Left lobe of liver (tissue), 2 donors: ENCODE measurements around the gene GRIFIN. TPM values are rescaled to one million over a fixed set of nuclear protein-coding genes. Genes with fewer than 3 reads are reported as not detected.
"Not testable (repeated sequence)": the region's sequence is repeated elsewhere in the genome, so short reads cannot be mapped to it uniquely, and the experiment has no call there.

ENCODE experiments used
- ATAC-seq: fragments of 200-7000 bp; cut with Tn5 transposase; one replicate; pipeline ENCODE4 v1.9.1; 2020; ENCODE audit warnings: mild to moderate bottlenecking, moderate library complexity
- DNase-seq: peaks from one replicate; pipeline ENCODE4 v3.0.0-alpha.2; 2020; ENCODE audit warnings: low spot score
- total RNA-seq: library from RNA; stranded (reverse); gene quantifications from one replicate; pipeline ENCODE4 v1.2.1, GENCODE V29; 2021
- donor health status: DM: no; HTN: no; CAD: no; lungs with moderate emphysema.
- donor health status: DM: no; HTN: yes; CAD: no.

GRIFIN gene
- total RNA-seq, 1 donor from 2014 or later = not detected

DNA sequence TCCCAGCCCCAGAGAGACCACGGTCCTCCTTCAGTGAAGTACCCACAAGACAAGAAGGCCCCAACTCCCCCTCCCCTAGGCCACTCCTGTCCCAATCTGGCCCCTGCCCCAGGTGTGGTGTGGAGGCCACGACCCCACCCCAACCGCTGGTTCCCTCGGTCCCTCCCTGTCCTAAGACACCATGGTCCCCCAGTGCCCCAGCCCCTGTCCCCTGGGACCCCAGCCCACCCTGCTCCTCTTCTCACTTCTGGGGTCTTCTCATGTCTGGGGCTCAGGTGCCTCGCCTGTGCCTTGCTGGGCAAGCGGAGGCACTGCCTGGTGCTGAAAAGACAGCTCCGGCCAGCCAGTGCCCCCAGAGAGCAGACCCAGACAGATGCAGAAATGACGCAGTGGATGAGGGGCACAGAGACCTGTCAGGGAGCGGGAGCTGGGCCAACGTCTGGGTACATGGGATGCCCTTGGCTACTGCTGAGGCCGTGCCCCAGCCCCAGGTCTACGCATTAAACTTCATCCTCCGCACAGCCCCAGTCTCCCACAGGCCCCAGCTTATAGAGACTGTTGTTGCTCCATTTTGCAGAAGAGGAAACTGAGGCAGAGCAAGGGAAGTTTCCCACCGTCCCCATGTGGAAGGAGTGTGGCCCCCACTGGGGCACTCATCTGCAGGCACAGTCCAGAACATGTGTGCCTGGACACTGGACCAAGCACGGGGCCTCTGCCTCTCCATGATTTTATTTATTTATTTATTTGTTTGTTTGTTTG is 14.8 kb downstream of the GRIFIN start:
- DNase-seq (no peak), ATAC-seq (peak; percentile 13)

DNA sequence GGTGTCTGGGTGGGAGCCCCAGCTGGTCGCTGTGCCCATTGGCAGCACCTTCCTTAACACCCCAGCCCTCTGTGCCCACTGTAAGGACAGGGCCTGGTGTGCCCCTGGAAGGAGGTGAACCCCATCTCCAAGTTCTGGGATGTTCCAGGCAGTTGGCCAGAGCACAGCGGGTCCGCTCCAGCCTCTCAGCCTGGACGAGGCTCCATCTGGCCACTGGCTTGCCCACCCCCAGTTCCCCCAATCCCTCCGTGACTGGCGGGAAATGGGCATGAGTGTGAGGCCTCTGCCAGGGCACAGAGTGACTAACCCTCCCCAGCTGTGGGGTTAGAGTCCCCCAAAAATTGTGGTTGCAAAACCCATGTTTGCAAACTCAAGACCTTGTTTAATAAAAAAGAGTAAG is 15.6 kb downstream of the GRIFIN start:
- ATAC-seq = no peak
- no peak for DNase-seq

DNA sequence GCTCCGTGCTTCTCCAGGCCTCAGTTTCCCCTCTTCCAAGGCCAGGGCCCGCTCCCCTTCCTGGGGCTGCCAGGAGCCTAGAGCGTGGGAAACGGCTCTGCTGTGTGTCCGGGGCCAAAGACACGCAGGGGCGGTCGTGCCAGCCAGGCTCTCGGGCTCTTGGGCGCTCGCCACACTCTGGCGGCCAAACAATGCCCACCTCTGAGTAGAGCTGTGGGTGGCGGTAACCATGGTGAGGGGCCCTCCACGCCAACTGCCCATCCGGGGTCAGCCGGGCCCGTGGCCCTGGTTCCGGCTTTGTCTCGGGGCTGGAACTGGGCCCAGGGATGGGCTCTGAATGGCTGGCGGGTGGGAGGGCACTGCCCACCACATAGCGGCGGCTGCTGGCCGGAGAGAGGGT is 16.0 kb downstream of the GRIFIN start:
- DNase-seq (no peak), ATAC-seq (no peak)

DNA sequence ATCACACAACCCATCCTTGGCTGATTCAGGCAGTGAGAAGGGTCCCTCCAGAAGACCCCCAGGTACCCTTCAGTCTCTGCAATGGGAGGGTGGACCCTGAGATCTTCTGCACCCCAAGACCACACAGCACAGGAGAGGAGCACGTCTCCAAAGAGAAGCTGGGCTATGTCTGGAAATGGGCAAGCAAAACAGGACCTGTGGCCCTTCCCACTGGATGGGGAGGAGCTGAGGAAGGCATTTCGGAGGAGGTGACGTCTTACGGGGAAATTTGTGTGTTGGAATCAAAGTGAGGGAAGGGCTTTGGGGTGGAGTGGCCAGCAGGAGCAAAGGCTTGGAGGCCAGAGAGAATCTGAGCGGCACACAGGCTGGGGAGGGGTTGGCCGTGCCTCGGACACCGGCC is 16.5 kb downstream of the GRIFIN start:
- DNase-seq = no peak
- ATAC-seq = no peak

DNA sequence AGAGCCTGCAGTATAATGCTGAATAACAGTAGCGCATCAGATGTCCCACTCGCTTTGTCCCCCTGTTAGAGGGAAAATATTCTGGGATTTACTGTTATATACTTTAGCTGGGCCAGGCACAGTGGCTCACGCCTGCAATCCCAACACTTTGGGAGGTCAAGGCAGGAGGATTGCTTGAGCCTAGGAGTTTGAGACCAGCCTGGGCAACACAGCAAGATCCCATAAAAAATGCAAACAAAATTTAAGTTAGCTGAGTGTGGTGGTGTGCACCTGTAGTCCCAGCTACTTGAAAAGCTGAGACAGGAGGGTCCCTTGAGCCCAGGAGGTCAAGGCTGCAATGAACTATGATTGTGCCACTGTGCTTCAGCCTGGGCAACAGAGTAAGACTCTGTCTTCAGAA is 22.3 kb downstream of the GRIFIN start:
- not testable (repeated sequence) for ATAC-seq, DNase-seq

DNA sequence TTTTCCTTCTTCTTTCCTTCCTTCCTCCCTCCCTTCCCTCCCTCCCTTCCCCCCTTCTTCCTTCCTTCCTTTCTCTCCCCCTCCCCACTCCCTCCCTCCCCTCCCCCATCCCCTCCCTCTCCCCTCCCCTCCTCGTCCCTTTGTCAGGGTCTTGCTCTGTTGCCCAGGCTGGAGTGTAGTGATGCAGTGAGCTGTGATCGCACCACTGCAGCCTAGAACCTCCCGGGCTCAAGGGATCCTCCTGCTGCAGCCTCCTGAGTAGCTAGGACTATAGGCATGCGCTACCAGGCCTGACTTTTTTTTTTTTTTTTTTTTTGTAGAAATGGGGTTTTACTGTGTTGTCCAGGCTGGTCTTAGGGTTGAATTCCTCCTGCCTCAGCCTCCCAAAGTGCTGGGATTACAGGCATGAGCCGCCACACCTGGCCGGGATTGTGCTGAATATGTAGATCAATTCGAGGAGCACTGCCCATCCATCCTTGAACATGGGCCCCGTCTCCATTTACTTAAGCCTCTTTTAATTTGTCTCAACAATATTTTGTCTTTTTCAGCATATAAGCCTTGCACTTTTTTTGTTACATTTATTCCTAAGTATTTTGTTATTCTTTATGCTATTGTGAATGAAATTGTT is 23.4 kb downstream of the GRIFIN start:
- DNase-seq (no peak), ATAC-seq (no peak)

DNA sequence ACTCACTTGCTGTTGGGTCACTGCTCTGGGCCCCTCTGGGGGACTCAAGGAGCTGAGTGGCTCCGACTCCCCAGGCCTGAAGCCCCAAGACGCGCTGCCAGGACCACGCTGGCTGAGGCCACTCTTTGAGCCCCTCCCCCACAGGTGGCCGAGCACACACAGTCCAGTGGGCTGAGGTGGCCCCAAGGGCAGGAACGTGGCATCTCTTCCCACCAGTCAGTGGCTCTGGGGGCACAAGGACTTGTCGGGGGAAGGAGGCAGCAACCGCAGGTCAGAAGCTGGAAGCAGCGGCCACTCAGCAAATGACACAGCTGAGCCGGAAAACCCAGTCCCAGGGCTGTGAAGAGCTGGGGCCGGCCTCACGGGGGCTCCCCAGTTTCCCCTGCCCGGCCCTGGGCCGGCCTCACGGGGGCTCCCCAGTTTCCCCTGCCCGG is 24.1 kb downstream of the GRIFIN start:
- ATAC-seq (peak; percentile 39), DNase-seq (no peak)

DNA sequence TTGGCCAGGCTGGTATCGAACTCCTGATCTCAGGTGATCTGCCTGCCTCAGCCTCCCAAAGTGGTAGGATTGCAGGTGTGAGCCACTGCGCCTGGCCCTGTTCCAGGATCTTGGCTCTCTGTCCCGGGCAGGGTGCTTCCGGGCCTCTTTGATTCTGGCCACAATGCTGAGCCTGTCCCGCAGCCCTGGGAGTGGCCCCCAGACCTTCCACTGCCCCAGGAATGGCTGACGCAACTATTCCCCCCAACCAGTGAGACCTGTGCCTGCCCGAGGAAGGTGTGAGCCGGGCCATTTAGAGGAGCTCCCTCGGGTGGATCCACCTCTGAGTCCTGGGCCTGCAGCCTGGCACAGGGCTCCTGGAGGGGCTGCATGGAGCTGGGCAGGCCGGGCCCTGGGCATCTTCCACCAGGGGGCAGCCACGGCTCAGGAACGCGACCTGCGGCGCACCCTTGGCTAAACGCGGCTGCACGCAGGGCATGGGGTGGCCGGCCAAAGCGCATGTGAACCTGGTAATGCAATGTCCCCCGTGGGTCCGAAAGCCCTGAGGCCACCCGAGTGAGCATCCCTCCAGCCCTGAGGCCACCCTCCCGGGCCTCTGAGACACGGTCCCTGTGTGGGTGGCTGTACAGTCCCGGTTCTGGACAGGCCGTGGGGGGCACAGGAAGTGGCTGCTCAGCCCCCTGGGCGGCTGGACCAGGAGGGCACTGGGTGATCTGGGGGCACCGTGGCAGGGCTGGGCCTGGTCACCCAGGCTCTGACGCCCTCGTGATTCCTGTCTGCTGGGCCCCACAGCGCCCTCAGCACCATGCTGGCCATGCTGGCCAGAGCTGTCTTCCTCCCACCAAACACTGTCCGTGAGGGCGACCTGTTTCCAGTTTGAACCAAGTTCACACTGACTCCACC is 24.8 kb downstream of the GRIFIN start:
- ATAC-seq = peak; percentile 96
- peak; percentile 78 for DNase-seq

DNA sequence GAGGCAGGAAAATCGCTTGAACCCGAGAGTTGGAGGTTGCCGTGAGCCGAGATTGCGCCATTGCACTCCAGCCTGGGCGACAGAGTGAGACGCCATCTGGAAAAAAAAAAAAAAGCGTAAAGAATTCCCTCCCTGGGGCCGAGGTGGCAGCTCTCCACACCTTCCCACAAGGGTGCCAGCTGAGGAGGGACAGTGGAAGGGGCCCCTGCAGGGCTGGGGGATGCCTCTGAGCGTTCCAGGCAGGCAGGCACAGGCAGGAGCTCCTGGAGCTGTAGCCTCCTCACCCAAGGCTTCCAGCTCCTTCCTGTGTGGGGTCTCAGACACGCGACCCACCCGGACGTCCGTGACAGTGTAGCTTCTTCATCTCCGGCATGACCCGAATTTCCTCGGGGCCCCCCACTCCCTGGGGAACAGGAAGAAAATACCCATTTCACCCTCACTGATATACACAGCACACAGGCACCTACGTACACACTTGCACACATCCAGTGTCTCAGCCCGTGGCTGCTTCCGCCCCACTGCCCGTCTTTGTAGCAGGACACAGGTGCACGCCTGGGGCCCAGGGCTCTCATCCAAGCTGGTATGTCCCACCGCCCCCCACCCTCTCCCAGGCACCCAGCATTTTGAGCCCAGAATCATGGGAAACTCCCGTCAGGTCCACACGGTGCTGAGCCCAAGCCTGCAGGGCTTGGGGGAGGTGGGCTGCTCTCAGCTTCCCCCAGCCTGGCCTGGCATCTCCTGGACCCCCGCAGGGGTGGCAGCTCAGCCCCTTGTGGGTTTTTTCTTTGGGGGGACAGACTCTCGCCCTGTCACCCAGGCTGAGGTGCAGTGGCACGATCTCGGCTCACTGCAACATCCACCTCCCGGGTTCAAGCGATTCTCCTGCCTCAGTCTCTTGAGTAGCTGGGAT is 25.7 kb downstream of the GRIFIN start:
- DNase-seq = no peak
- no peak for ATAC-seq

DNA sequence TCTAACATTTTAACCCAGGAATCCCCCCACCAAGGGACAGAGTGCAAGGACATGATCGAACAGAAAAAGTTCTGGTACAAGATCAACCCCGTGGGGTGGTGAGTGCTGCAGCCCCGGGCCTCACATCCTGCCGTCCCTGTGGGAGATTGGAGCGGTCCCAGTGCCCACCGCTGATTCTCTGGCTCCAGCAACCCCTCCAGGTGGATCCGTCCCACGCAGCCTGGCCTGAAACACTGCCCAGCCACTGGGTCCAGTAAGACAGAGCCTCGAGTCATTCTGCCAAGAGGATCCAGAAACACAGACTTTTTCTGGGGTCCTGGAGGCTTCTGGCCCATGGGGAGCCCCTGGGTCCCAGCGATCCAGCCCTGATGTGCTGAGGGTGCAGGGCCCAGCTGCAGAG is 29.5 kb downstream of the GRIFIN start:
- no peak for ATAC-seq
- DNase-seq = no peak

DNA sequence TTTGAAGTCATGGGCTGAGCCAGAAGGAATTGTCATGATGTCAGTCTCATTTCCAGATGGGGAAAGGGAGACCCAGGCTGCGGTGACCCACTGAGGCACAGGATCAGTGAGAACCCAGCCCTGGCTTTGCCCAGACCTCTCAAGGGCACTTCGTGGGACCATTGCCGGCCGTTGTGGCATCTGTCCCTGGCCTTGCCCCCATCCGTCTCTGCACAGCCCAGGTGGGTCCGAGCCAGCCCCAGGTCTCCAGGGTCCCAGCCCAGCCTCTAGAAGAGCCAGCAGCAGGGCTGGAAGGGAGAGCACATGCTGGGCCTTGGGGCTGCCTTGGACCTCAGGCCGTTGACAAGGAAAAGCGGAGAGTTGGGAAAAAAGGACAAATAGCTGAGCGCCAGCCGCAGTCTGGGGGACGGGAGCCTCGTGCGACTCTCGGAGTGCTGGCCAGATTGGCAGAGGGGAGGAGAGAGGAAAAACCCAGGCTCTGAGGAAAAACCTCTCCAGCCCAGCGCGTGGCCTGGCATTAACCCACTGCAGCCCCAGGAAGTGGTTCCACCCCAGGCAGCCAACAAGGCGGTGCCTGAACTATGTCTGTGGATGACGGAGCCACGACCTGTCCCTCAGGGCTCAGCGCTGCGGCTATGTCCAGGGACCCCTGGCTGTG is 30.2 kb downstream of the GRIFIN start:
- DNase-seq (no peak), ATAC-seq (no peak)

DNA sequence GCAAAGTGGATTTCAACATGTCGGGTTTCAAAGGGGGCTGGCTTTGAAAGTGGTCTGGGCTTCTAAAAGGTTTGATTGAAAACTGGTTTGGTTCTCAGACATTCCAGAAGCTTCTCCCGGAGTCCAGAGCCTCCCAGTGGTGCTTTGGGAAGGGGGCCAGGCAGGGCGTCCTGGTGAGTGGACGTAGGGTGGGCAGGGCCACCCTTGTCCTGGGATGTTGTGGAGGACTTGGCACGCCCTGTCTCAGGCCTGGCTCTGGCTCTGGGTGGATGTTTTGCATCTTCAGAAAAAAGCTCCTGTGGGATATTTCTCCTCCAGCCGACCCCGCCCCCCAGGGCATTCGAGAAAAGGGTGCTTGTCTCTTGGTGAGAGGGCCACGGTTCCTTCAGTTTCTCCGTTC is 31.2 kb downstream of the GRIFIN start:
- no peak for ATAC-seq
- no peak for DNase-seq

DNA sequence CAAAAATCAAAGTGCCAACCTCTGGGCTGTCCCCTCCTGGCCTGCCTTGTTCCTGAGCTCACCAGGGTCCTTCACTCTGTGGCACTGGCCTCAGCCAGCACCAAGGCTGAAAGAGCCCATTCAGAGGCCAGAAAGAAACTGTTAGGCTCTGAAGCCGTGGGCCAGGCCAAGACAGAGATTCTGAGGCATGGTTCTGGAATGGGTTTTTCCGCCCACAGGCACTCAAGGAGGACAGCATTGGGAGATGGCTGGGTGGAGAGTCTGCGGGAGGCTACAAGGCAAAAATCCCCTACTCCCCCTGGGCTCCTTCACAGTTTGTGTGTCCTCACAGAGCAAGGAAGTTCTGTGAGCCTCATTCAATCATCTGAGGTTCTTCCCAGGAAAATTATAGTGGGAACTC is 31.7 kb downstream of the GRIFIN start:
- ATAC-seq (no peak), DNase-seq (no peak)

DNA sequence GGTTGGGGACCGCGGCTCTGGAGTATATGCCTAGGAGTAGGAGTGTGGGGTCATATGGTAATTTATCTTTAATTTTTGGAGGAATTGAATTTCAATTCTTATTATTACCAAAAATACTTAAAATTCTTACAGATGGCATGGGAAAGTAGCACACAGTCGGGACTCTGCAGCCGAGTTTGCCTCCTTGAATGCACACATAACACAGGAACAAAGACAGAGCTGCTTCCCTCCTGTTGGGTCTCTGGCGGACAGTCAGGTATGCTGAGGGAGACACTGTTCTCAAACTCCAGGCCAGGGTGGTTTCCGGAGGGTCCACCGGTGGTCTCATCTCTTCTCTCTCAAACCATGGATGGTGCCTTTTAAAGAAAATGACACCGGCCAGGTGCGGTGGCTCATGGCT is 32.7 kb downstream of the GRIFIN start:
- no peak for DNase-seq
- no peak for ATAC-seq

DNA sequence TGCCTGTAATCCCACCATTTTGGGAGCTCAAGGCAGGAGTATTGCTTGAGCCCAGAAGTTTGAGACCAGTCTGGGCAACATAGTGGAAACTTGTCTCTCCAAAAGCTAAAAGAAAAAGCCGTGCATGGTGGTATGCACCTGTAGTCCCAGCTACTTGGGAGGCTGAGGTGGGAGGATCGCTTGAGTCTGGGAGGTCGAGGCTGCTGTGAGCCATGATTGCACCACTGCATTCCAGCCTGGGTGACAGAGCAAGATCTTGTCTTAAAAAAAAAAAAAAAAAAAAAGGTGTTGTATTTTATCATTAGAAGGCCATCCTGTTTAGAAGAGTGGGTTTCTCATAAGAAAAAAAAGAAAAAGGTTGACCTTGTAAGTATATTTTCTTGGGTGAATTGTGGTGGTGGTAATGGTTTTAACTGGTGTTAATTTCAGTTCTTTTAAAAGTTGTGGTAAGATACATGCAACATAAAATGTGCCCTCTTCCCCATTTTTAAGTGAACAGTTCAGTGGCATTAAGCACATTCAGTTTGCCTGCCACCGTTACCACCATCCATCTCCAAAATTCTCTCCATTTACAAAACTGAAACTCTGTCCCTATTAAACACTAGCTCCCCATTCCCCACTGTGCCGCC is 34.7 kb downstream of the GRIFIN start:
- DNase-seq = no peak
- no peak for ATAC-seq

DNA sequence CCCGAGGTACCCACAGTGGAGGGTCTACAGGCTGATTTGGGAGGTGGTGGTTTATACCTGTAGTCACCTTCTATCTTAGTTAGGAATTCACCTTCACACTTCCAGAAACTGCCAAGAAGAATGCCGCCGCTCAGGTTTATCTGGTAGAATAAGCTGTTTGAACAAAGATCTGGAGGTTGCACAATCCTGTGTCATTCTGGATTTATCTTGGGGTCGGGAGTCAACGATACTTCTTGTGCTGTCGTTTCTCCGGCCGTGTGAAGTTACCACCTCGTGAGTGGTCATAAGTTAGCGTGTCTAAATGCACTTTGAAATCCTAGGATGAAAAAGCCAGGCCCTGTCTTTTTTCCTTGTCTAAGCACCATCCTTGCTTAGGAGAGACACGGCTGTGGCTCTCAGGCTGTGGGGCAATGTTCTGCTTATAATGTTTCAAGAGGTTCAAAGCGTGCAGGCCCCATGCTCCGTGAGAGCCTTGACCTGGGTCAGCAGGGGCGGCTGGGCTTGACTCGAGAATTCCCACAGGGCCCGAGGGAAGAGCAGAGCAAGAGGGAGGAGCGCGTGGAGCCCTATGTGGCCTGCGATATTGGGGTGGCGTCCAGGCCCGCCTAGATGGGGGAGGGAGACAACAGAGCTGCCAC is 35.5 kb downstream of the GRIFIN start:
- ATAC-seq (no peak), DNase-seq (no peak)

DNA sequence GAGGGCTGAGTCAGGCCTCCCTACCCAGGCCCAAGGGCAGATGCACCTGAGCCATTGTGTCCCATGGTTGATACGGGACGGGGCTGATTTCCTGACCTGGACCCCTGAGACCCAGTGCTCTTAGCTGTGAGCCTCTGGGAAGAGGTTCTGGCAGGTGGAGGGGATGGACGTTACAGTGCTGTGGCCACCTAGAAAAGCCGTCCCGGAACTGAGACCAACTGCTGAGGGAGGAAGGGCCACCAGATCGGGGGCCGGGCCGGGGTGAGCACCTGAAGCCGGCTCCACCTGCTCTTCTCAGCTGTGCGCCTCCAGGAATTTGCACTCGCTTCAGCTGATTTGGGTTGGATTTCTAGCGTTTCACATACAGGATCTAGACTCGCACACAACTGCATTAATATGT is 37.4 kb downstream of the GRIFIN start:
- ATAC-seq (no peak), DNase-seq (no peak)

DNA sequence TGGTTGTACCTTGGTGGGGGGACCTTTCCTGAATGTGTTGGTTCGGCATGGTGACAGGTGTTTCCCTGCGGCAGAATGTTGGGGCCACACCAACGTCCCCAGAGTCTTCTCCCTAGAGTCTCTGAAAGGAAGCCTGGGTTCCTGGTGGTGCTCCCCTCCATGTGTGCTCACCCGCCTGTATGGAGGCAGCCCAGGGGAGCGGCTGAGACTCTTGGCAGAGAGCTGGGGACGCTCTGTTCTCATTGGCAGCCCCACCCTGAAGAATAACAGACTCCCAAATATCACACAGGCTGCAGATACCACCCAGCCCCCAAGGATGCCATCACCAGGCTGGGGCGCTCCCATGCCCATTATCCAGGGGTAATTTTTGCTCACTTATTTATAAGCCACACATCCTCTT is 38.0 kb downstream of the GRIFIN start:
- ATAC-seq (no peak), DNase-seq (no peak)

DNA sequence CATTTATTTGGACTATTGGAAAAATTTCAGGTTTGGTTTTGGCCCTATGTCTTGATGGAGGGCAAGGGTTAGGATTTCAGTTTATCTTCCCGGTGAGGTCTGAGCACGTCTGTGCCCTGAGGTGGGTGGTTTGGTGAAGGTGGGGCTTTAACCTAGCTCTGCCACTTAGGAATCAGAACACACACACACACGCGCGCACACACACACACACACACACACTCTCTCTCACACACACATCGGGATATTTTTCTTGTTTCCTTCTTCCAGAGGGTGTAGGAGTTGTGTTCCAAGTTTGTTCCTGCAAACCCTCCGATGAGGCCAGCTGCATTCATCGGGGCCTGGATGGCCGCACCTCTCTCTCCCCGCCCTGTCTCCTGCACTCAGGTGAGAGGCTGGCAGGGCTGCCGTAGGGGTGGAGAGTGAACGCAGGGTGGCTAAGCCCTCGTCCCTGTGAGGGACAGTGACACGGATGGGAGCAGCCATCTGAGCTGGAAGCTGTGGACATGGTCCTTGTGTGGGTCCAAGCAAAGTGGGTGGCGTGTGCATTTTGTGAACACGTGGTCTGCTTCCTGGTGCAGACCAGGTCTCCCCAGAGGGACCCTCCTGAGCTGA is 38.6 kb downstream of the GRIFIN start:
- DNase-seq (no peak), ATAC-seq (peak; percentile 14)
